ENCODE data around the gene NPAS3. TPM values are rescaled to one million over a fixed set of nuclear protein-coding genes. Genes with fewer than 3 reads are reported as not detected.

The NPAS3 gene
- total and polyA plus RNA-seq, 4 donors = 0.07 to 0.09 (median 0.08) TPM; not detected in 1

DNA sequence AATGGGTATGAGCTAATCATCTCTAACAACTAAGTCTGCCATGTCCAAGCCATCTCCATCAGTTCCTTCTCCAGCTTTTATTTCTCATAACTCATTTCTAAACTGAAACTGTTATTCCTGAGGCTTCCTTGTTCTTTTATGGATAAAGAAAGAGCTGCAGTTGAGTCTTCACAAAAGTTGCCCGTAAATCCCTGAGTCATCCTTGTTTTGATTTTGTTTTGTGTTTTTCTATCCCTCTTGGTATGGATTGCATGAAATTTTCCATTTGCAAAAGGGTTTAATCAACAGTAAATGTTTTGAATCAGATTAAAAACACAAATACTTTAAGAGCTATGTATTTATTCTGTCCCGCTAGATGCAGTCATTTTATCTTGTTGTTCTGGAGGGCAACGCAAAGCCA is 721.6 kb downstream of the NPAS3 start:
- Histone ChIP-seq H3K27ac (ENCODE audit: low read depth in 1 of 2, low read length in 2 of 2) (no peak overlapping the region), H3K9ac (ENCODE audit: low read depth in 1 of 2, low read length in 2 of 2) (no peak overlapping the region), H3K4me3 (ENCODE audit: low read depth in 1 of 3, low read length in 3 of 3) (no peak overlapping the region), H3K9me3 (ENCODE audit: control insufficient read depth in 4 of 4, low read length in 3 of 4) (no peaks in the 10 kb centered on the region), H3K4me1 (ENCODE audit: control insufficient read depth in 4 of 4, insufficient read depth in 4 of 4, low read length in 3 of 4) (no peaks in the 10 kb centered on the region), H3K27me3 (ENCODE audit: control insufficient read depth in 4 of 4, insufficient read depth in 4 of 4, low read length in 3 of 4) (no peaks in the 10 kb centered on the region), H3K36me3 (ENCODE audit: control insufficient read depth in 4 of 4, insufficient read depth in 3 of 4, low read depth in 1 of 4, low read length in 3 of 4) (no peaks in the 10 kb centered on the region)
- 80% methylated on average over 3 of the region's 3 CpGs for WGBS
- TF ChIP-seq FOXA1 (IDR thresholded peaks at IDR 0.05) = no peak
- no peak for TF ChIP-seq CTCF (IDR thresholded peaks at IDR 0.05; ENCODE audit: low read depth, low read length, missing input control)
- TF ChIP-seq HNF4A (conservative IDR thresholded peaks at IDR 0.05) = no peak
- TF ChIP-seq RAD21 (IDR thresholded peaks at IDR 0.05) = no peak
- TF ChIP-seq, protein P1, sequence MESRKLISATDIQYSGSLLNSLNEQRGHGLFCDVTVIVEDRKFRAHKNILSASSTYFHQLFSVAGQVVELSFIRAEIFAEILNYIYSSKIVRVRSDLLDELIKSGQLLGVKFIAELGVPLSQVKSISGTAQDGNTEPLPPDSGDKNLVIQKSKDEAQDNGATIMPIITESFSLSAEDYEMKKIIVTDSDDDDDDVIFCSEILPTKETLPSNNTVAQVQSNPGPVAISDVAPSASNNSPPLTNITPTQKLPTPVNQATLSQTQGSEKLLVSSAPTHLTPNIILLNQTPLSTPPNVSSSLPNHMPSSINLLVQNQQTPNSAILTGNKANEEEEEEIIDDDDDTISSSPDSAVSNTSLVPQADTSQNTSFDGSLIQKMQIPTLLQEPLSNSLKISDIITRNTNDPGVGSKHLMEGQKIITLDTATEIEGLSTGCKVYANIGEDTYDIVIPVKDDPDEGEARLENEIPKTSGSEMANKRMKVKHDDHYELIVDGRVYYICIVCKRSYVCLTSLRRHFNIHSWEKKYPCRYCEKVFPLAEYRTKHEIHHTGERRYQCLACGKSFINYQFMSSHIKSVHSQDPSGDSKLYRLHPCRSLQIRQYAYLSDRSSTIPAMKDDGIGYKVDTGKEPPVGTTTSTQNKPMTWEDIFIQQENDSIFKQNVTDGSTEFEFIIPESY (IDR thresholded peaks at IDR 0.05) = no peak
- TF ChIP-seq FOXA2 (IDR thresholded peaks at IDR 0.05) = no peak
- TF ChIP-seq YY1 (IDR thresholded peaks at IDR 0.05) = no peak
- no peak for TF ChIP-seq JUND (IDR thresholded peaks at IDR 0.05)
- no peak for TF ChIP-seq GABPA (IDR thresholded peaks at IDR 0.05 in 1 of 2, conservative IDR thresholded peaks at IDR 0.05 in 1 of 2)
- TF ChIP-seq EGR1 (IDR thresholded peaks at IDR 0.05; ENCODE audit: low read depth in 2 of 2) = no peak
- TF ChIP-seq ATF3 (IDR thresholded peaks at IDR 0.05) = no peak
- DNase-seq (ENCODE audit: low spot score) = no peak

DNA sequence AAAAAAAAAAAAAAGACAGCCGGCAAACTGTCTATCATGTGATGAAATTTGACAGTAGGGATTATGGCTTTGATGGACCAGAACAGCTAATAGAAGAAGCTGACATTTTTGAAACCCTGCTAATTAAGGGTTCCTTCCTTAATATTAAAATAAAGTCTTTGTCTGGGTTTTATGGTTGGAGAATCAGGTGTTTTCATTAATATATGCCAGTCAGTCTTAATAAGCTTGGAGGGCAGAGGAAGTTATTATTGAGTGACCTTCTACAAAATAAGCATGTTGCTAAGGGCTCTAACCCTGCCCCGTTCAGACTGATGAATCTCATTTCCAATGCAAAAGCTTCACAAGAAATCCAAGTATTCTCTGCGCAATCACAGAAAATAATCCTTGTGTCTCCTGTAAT is 722.4 kb downstream of the NPAS3 start:
- DNase-seq (ENCODE audit: low spot score) = no peak
- H3K9ac ChIP-seq (ENCODE audit: low read depth in 1 of 2, low read length in 2 of 2) = no peak overlapping the region
- no peaks in the 10 kb centered on the region for H3K9me3 ChIP-seq (ENCODE audit: control insufficient read depth in 4 of 4, low read length in 3 of 4)
- H3K4me1 ChIP-seq (ENCODE audit: control insufficient read depth in 4 of 4, insufficient read depth in 4 of 4, low read length in 3 of 4) = no peaks in the 10 kb centered on the region
- H3K4me3 ChIP-seq (ENCODE audit: low read depth in 1 of 3, low read length in 3 of 3) = no peak overlapping the region
- 83% methylated on average over 3 of the region's 3 CpGs for WGBS
- H3K27ac ChIP-seq (ENCODE audit: low read depth in 1 of 2, low read length in 2 of 2) = no peak overlapping the region
- no peaks in the 10 kb centered on the region for H3K36me3 ChIP-seq (ENCODE audit: control insufficient read depth in 4 of 4, insufficient read depth in 3 of 4, low read depth in 1 of 4, low read length in 3 of 4)
- peaks cover 0 to 3% (median 0%) of the 10 kb centered on the region in 4 donors for H3K27me3 ChIP-seq (ENCODE audit: control insufficient read depth in 4 of 4, insufficient read depth in 4 of 4, low read length in 3 of 4)
- TF ChIP-seq SP1 (IDR thresholded peaks at IDR 0.05) = no peak
- TF ChIP-seq HNF4A (conservative IDR thresholded peaks at IDR 0.05) = no peak
- no peak for TF ChIP-seq REST (IDR thresholded peaks at IDR 0.05)
- TF ChIP-seq GABPA (IDR thresholded peaks at IDR 0.05 in 1 of 2, conservative IDR thresholded peaks at IDR 0.05 in 1 of 2) = no peak
- no peak for TF ChIP-seq JUND (IDR thresholded peaks at IDR 0.05)

All from liver (tissue), 9 donors.